ENCODE results near the gene CCL13.

The CCL13 gene

GRCh38 chr17:34386343-34386696, 30.0 kb downstream of the CCL13 start:
- DNase-seq = no peak
- H4K8ac ChIP-seq (ENCODE audit: low read length) = no peak overlapping the region

DNA sequence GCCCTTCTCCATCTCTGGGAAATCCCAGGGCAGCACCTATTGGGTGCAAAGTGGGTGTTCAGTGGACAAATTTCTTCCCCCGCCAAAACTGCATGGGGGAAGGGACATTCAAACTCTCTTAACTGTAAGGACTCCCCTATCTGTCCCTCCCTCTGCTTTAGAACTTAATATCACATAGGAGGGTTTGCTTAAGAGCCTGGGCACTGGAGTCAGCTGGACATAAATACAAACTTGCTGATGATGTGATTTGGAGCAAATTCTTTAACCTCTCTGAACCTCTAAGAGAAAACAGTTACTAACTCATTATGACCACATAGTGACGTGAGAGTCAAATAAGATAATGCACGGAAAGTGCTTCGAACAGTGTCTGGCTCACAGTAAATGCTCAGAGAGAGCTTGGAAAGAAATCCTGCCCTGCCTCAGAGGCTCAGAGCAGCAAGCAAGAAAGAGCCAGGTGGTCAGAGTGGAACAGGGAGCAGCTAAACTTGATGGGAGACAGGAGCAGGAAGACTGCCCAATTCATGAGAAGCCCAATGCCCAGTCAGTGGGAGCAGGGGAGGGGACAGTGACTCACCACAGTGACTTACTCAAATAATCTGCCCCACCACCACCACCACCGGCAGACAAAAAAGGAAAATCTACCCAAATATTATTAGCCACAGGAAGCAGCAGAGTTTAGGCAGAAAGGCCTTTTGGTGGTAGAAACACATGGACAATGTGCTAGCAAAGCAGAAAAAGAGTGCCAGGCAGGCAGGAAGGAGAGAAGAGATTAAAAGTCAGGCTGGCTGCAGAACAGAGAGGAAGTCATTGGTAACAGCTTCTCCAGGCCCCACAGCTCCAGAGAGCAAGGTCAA, 30.6 kb downstream of the CCL13 start:
- no peak overlapping the region for H2BK5ac ChIP-seq (ENCODE audit: low read depth, low read length, poor library complexity, severe bottlenecking)
- no peak overlapping the region for H3K9ac ChIP-seq (ENCODE audit: low read length)
- DNase-seq = no peak
- no peak overlapping the region for H3K4me2 ChIP-seq (ENCODE audit: low read length, poor library complexity, severe bottlenecking)
- no peak overlapping the region for H4K91ac ChIP-seq (ENCODE audit: low read length)
- H3K9me3 ChIP-seq (ENCODE audit: control insufficient read depth, low read length) = no peaks in the 10 kb centered on the region
- H4K8ac ChIP-seq (ENCODE audit: low read length) = no peak overlapping the region
- H3K79me1 ChIP-seq (replicated peaks; ENCODE audit: low read length, poor library complexity, severe bottlenecking) = no peaks in the 10 kb centered on the region
- no peak overlapping the region for H3K4ac ChIP-seq (ENCODE audit: low read depth in 1 of 2, low read length in 2 of 2)
- H3K23ac ChIP-seq (ENCODE audit: low read length in 2 of 2) = no peak overlapping the region
- no peak overlapping the region for H2BK15ac ChIP-seq (ENCODE audit: low read depth, poor library complexity, severe bottlenecking)
- no peak overlapping the region for H3K14ac ChIP-seq (ENCODE audit: low read length in 2 of 2)
- H2AFZ ChIP-seq (ENCODE audit: low read depth, low read length) = no peak overlapping the region
- no peak overlapping the region for H2BK120ac ChIP-seq (ENCODE audit: low read depth, low read length)
- no peak overlapping the region for H3K27ac ChIP-seq (ENCODE audit: low read length, poor library complexity, severe bottlenecking)
- H2BK12ac ChIP-seq (ENCODE audit: low read length in 2 of 2) = no peak overlapping the region
- 75% methylated on average over 4 of the region's 5 CpGs for WGBS
- H2AK5ac ChIP-seq (ENCODE audit: low read length, severe bottlenecking) = no peak overlapping the region
- H3K4me1 ChIP-seq (ENCODE audit: control insufficient read depth, insufficient read depth, low read depth, low read length) = no peaks in the 10 kb centered on the region
- no peak overlapping the region for H3K18ac ChIP-seq (ENCODE audit: low read depth in 1 of 2, low read length in 2 of 2)
- H3K36me3 ChIP-seq (ENCODE audit: control insufficient read depth in 1 of 2, insufficient read depth in 2 of 2, low read depth in 1 of 2, low read length in 2 of 2) = no peaks in the 10 kb centered on the region
- H3K27me3 ChIP-seq (ENCODE audit: control insufficient read depth in 1 of 2, insufficient read depth in 1 of 2, low read length in 2 of 2) = peaks cover 0 to 31% of the 10 kb centered on the region in 2 experiments
- H3K4me3 ChIP-seq (ENCODE audit: insufficient read depth in 1 of 2, low read depth in 1 of 2, low read length in 2 of 2) = no peak overlapping the region

More at GRCh38 chr17:34386343-34386696, 30.0 kb downstream of the CCL13 start:
- Histone ChIP-seq H3K18ac (ENCODE audit: low read depth in 1 of 2, low read length in 2 of 2) (no peak overlapping the region), H3K4me2 (ENCODE audit: low read length, poor library complexity, severe bottlenecking) (no peak overlapping the region), H3K27me3 (ENCODE audit: control insufficient read depth in 1 of 2, insufficient read depth in 1 of 2, low read length in 2 of 2) (peaks cover 0 to 25% of the 10 kb centered on the region in 2 experiments), H2BK5ac (ENCODE audit: low read depth, low read length, poor library complexity, severe bottlenecking) (no peak overlapping the region), H3K4me3 (ENCODE audit: insufficient read depth in 1 of 2, low read depth in 1 of 2, low read length in 2 of 2) (no peak overlapping the region), H3K9me3 (ENCODE audit: control insufficient read depth, low read length) (no peaks in the 10 kb centered on the region), H3K14ac (ENCODE audit: low read length in 2 of 2) (no peak overlapping the region), H2BK12ac (ENCODE audit: low read length in 2 of 2) (no peak overlapping the region), H3K36me3 (ENCODE audit: control insufficient read depth in 1 of 2, insufficient read depth in 2 of 2, low read depth in 1 of 2, low read length in 2 of 2) (no peaks in the 10 kb centered on the region), H3K4ac (ENCODE audit: low read depth in 1 of 2, low read length in 2 of 2) (no peak overlapping the region), H3K27ac (ENCODE audit: low read length, poor library complexity, severe bottlenecking) (no peak overlapping the region), H4K91ac (ENCODE audit: low read length) (no peak overlapping the region), H2BK15ac (ENCODE audit: low read depth, poor library complexity, severe bottlenecking) (no peak overlapping the region), H3K79me1 (replicated peaks; ENCODE audit: low read length, poor library complexity, severe bottlenecking) (no peaks in the 10 kb centered on the region), H2AK5ac (ENCODE audit: low read length, severe bottlenecking) (no peak overlapping the region), H2AFZ (ENCODE audit: low read depth, low read length) (no peak overlapping the region), H3K23ac (ENCODE audit: low read length in 2 of 2) (no peak overlapping the region), H2BK120ac (ENCODE audit: low read depth, low read length) (no peak overlapping the region), H3K9ac (ENCODE audit: low read length) (no peak overlapping the region), H3K4me1 (ENCODE audit: control insufficient read depth, insufficient read depth, low read depth, low read length) (no peaks in the 10 kb centered on the region)
- WGBS = 78% methylated on average over 5 of the region's 5 CpGs

- no peaks in the 10 kb centered on the region for H3K9me3 ChIP-seq (ENCODE audit: control insufficient read depth, low read length)
- H3K9ac ChIP-seq (ENCODE audit: low read length) = no peak overlapping the region
- WGBS = 63% methylated on average over 4 of the region's 5 CpGs
- no peaks in the 10 kb centered on the region for H3K36me3 ChIP-seq (ENCODE audit: control insufficient read depth in 1 of 2, insufficient read depth in 2 of 2, low read depth in 1 of 2, low read length in 2 of 2)
- H3K4ac ChIP-seq (ENCODE audit: low read depth in 1 of 2, low read length in 2 of 2) = no peak overlapping the region
- H2AK5ac ChIP-seq (ENCODE audit: low read length, severe bottlenecking) = no peak overlapping the region
- H4K91ac ChIP-seq (ENCODE audit: low read length) = no peak overlapping the region
- no peak overlapping the region for H3K4me3 ChIP-seq (ENCODE audit: insufficient read depth in 1 of 2, low read depth in 1 of 2, low read length in 2 of 2)
- H2BK15ac ChIP-seq (ENCODE audit: low read depth, poor library complexity, severe bottlenecking) = no peak overlapping the region
- no peak overlapping the region for H3K4me2 ChIP-seq (ENCODE audit: low read length, poor library complexity, severe bottlenecking)
- no peak overlapping the region for H3K18ac ChIP-seq (ENCODE audit: low read depth in 1 of 2, low read length in 2 of 2)
- no peak overlapping the region for H3K23ac ChIP-seq (ENCODE audit: low read length in 2 of 2)
- H3K27me3 ChIP-seq (ENCODE audit: control insufficient read depth in 1 of 2, insufficient read depth in 1 of 2, low read length in 2 of 2) = peaks cover 0 to 35% of the 10 kb centered on the region in 2 experiments
- H4K8ac ChIP-seq (ENCODE audit: low read length) = no peak overlapping the region
- no peak overlapping the region for H2BK5ac ChIP-seq (ENCODE audit: low read depth, low read length, poor library complexity, severe bottlenecking)
- no peak overlapping the region for H2BK120ac ChIP-seq (ENCODE audit: low read depth, low read length)
- no peak for DNase-seq
- no peaks in the 10 kb centered on the region for H3K79me1 ChIP-seq (replicated peaks; ENCODE audit: low read length, poor library complexity, severe bottlenecking)
- no peak overlapping the region for H2AFZ ChIP-seq (ENCODE audit: low read depth, low read length)
- H2BK12ac ChIP-seq (ENCODE audit: low read length in 2 of 2) = no peak overlapping the region
- H3K27ac ChIP-seq (ENCODE audit: low read length, poor library complexity, severe bottlenecking) = no peak overlapping the region
- H3K14ac ChIP-seq (ENCODE audit: low read length in 2 of 2) = no peak overlapping the region
- H3K4me1 ChIP-seq (ENCODE audit: control insufficient read depth, insufficient read depth, low read depth, low read length) = no peaks in the 10 kb centered on the region
These were observed 31.3 kb downstream of the CCL13 start for GRCh38 chr17:34387566-34387965.

DNA sequence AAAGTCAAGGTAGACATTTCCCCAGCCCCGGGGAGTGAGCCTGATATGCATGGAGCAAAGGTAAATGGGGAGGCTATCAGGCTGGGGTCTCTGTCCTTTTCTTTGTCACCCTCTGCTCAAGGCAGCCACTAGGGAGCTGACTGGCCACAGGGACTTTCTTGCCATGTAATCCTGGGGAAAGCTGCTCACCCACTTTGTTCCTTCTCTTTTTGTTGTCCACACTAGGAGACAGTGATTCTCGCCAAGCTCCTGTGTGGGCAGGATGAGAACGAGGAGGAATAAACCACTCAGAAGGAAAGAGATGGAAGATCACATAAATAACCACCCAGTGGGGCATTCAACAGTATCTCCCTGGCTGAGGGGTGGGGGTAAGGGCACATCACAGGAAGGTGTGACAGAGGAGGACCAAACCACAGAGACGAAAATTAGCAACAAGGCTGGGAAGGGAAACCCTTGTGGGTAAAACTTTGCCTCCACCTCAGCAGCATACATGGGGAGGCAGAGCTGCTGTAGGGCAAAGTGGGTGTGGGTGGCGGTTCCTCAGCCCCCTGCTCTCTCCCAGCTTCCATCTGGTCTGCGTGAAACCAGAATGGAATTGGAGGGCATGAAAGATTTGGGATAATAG, 33.0 kb downstream of the CCL13 start:
- Histone ChIP-seq H2BK120ac (ENCODE audit: low read depth, low read length) (no peak overlapping the region), H3K27me3 (ENCODE audit: control insufficient read depth in 1 of 2, insufficient read depth in 1 of 2, low read length in 2 of 2) (peaks cover 0 to 48% of the 10 kb centered on the region in 2 experiments), H2BK5ac (ENCODE audit: low read depth, low read length, poor library complexity, severe bottlenecking) (no peak overlapping the region), H2BK15ac (ENCODE audit: low read depth, poor library complexity, severe bottlenecking) (no peak overlapping the region), H3K27ac (ENCODE audit: low read length, poor library complexity, severe bottlenecking) (no peak overlapping the region), H3K9ac (ENCODE audit: low read length) (no peak overlapping the region), H3K4me2 (ENCODE audit: low read length, poor library complexity, severe bottlenecking) (no peak overlapping the region), H4K91ac (ENCODE audit: low read length) (no peak overlapping the region), H3K4me1 (ENCODE audit: control insufficient read depth, insufficient read depth, low read depth, low read length) (no peaks in the 10 kb centered on the region), H3K4me3 (ENCODE audit: insufficient read depth in 1 of 2, low read depth in 1 of 2, low read length in 2 of 2) (no peak overlapping the region), H3K23ac (ENCODE audit: low read length in 2 of 2) (no peak overlapping the region), H2AFZ (ENCODE audit: low read depth, low read length) (no peak overlapping the region), H2BK12ac (ENCODE audit: low read length in 2 of 2) (no peak overlapping the region), H4K8ac (ENCODE audit: low read length) (no peak overlapping the region), H3K4ac (ENCODE audit: low read depth in 1 of 2, low read length in 2 of 2) (no peak overlapping the region), H2AK5ac (ENCODE audit: low read length, severe bottlenecking) (no peak overlapping the region), H3K79me1 (replicated peaks; ENCODE audit: low read length, poor library complexity, severe bottlenecking) (no peaks in the 10 kb centered on the region), H3K18ac (ENCODE audit: low read depth in 1 of 2, low read length in 2 of 2) (no peak overlapping the region), H3K36me3 (ENCODE audit: control insufficient read depth in 1 of 2, insufficient read depth in 2 of 2, low read depth in 1 of 2, low read length in 2 of 2) (no peaks in the 10 kb centered on the region), H3K14ac (ENCODE audit: low read length in 2 of 2) (no peak overlapping the region), H3K9me3 (ENCODE audit: control insufficient read depth, low read length) (no peaks in the 10 kb centered on the region)
- DNase-seq = no peak
- WGBS = 83% methylated on average over 6 of the region's 6 CpGs
